Keratinocyte (primary cell): ENCODE data around the gene COL11A1. TPM values are rescaled to one million over a fixed set of nuclear protein-coding genes. Genes with fewer than 3 reads are reported as not detected.

Source experiments
- DNase-seq: peaks from one replicate; pipeline ENCODE4 v3.0.0-alpha.2; 2011; ENCODE audit warnings: low read depth, missing footprints, low spot score
- FAIRE-seq: peaks from 2 replicates; lab custom pipeline; 2011; peaks lifted over from hg19 to GRCh38; lab: Jason Lieb, UNC
- H2AFZ ChIP-seq: 2 replicates; pipeline ENCODE4 v1.6.0; 2012; ENCODE audit warnings: low read length, control low read depth, inconsistent platforms; ENCODE audit not compliant: control insufficient read depth
- H3K27ac ChIP-seq: 2 replicates; pipeline ENCODE4 v1.5.1; 2011; ENCODE audit warnings: low read length; ENCODE audit not compliant: control insufficient read depth, insufficient read depth
- H3K27me3 ChIP-seq: 3 replicates; pipeline ENCODE4 v1.6.0; 2011; ENCODE audit warnings: low read length; ENCODE audit not compliant: control insufficient read depth, insufficient read depth; ENCODE audit errors: extremely low read depth
- H3K36me3 ChIP-seq, 2 experiments: 2 replicates in 1 of 2; 3 replicates in 1 of 2; pipeline ENCODE4 v1.5.1; 2011; ENCODE audit warnings: low read length in 2 of 2, mild to moderate bottlenecking in 1 of 2; ENCODE audit not compliant: control insufficient read depth in 2 of 2, insufficient read depth in 2 of 2; ENCODE audit errors: extremely low read depth in 1 of 2
- H3K4me1 ChIP-seq: 3 replicates; pipeline ENCODE4 v1.5.1; 2011; ENCODE audit warnings: low read length; ENCODE audit not compliant: control insufficient read depth, insufficient read depth; ENCODE audit errors: extremely low read depth
- H3K4me2 ChIP-seq: 3 replicates; pipeline ENCODE4 v1.6.0; 2011; ENCODE audit warnings: low read depth, low read length; ENCODE audit not compliant: control insufficient read depth, insufficient read depth; ENCODE audit errors: extremely low read depth
- H3K4me3 ChIP-seq, 3 experiments: fragments of 200-600 bp in 1 of 3; sonication (generic) in 1 of 3; 2 replicates in 2 of 3; 3 replicates in 1 of 3; pipeline ENCODE4 v1.5.1; 2011 to 2016; ENCODE audit warnings: low read length in 3 of 3, mild to moderate bottlenecking in 3 of 3, control low read depth in 2 of 3, inconsistent platforms in 1 of 3, low read depth in 1 of 3, mixed read lengths in 1 of 3, mixed run types in 1 of 3, moderate library complexity in 1 of 3; ENCODE audit not compliant: control insufficient read depth in 2 of 3, insufficient read depth in 2 of 3; ENCODE audit errors: extremely low read depth in 1 of 3
- H3K79me2 ChIP-seq: 2 replicates; pipeline ENCODE4 v1.6.0; 2012; ENCODE audit warnings: low read length; ENCODE audit not compliant: control insufficient read depth, insufficient read depth
- H3K9ac ChIP-seq: 3 replicates; pipeline ENCODE4 v1.6.0; 2011; ENCODE audit warnings: low read length; ENCODE audit not compliant: control insufficient read depth, insufficient read depth; ENCODE audit errors: extremely low read depth
- H3K9me1 ChIP-seq: 3 replicates; pipeline ENCODE4 v1.6.0; 2011; ENCODE audit warnings: low read length; ENCODE audit not compliant: control insufficient read depth, insufficient read depth; ENCODE audit errors: extremely low read depth
- H3K9me3 ChIP-seq: 2 replicates; pipeline ENCODE4 v1.5.1; 2012; ENCODE audit warnings: low read depth, low read length; ENCODE audit not compliant: control insufficient read depth
- H4K20me1 ChIP-seq: 3 replicates; pipeline ENCODE4 v1.6.0; 2011; ENCODE audit warnings: low read length; ENCODE audit not compliant: control insufficient read depth, insufficient read depth; ENCODE audit errors: extremely low read depth
- CTCF ChIP-seq, 3 experiments: IDR thresholded peaks in 1 of 3; conservative IDR thresholded peaks in 1 of 3; optimal IDR thresholded peaks in 1 of 3; 2 replicates in 2 of 3; 3 replicates in 1 of 3; pipeline versions ENCODE3 to v1.5.1; 2011; ENCODE audit warnings: low read length in 3 of 3, mild to moderate bottlenecking in 3 of 3, moderate library complexity in 2 of 3, control low read depth in 1 of 3, inconsistent platforms in 1 of 3; ENCODE audit not compliant: insufficient read depth in 2 of 3; ENCODE audit errors: extremely low read depth in 1 of 3
- EZH2 ChIP-seq: IDR thresholded peaks from one replicate; pipeline ENCODE4 v1.6.1; 2012; ENCODE audit warnings: inconsistent platforms, mild to moderate bottlenecking, low read length, moderate library complexity
- dilution Hi-C: fragments of 300-500 bp; cut with MboI; formaldehyde crosslinking; loops from one replicate; pipeline ENCODE4 v1.7.0; 2020; ENCODE audit warnings: low sequenced_read_pairs; ENCODE audit not compliant: extremely low pct_ligation_motif_present
- polyA plus RNA-seq, 5 experiments: library from polyadenylated mRNA; depleted of rRNA in 3 of 5; stranded (reverse) in 3 of 5; stranded (forward) in 1 of 5; unstranded in 1 of 5; fragments of >200 nt; gene quantifications; 1 replicate in 1 of 5; 2 replicates in 3 of 5; 3 replicates in 1 of 5; pipeline versions ENCODE4 v1.2.1 to v1.2.3, GENCODE V29; 2011 to 2012; ENCODE audit warnings: missing spikeins in 2 of 5, low read depth in 1 of 5, low replicate concordance in 1 of 5

COL11A1 gene
- polyA plus RNA-seq, 1 donor (not counting 4 experiments of a cell fraction or from before 2014, with no cell fraction given): 0.37 TPM

GRCh38 chr1:103084181-103084580, 24.1 kb downstream of the COL11A1 start:
- H3K9me1 ChIP-seq: no peaks in the 10 kb centered on the region
- FAIRE-seq: no peak
- dilution Hi-C loops: no loop called here

GRCh38 chr1:103075316-103076000, 32.9 kb downstream of the COL11A1 start:
- Histone ChIP-seq H3K27me3 (no peaks in the 10 kb centered on the region), H3K79me2 (no peaks in the 10 kb centered on the region), H3K27ac (no peak overlapping the region), H3K9me1 (no peaks in the 10 kb centered on the region), H2AFZ (no peak overlapping the region), H3K9ac (no peak overlapping the region), H3K9me3 (no peaks in the 10 kb centered on the region), H3K4me3 (no peak overlapping the region), H3K4me1 (no peaks in the 10 kb centered on the region), H4K20me1 (no peaks in the 10 kb centered on the region), H3K36me3 (no peaks in the 10 kb centered on the region), H3K4me2 (no peak overlapping the region)
- no peak for TF ChIP-seq EZH2
- TF ChIP-seq CTCF (optimal IDR thresholded peaks at IDR 0.05 in 1 of 3, IDR thresholded peaks at IDR 0.05 in 1 of 3, conservative IDR thresholded peaks at IDR 0.05 in 1 of 3; ENCODE audit: extremely low read depth in 1 of 3, insufficient read depth in 2 of 3, low read length in 3 of 3): no peak
- no peak for FAIRE-seq
- no peak for DNase-seq
- dilution Hi-C loops: no loop called here

More at GRCh38 chr1:103084181-103084580, 24.1 kb downstream of the COL11A1 start:
- Histone ChIP-seq H3K9ac (no peak overlapping the region), H3K36me3 (no peaks in the 10 kb centered on the region), H3K4me2 (no peak overlapping the region), H4K20me1 (no peaks in the 10 kb centered on the region), H3K27ac (no peak overlapping the region), H3K4me1 (no peaks in the 10 kb centered on the region), H3K9me3 (no peaks in the 10 kb centered on the region), H3K79me2 (no peaks in the 10 kb centered on the region), H3K27me3 (no peaks in the 10 kb centered on the region), H3K4me3 (no peak overlapping the region), H2AFZ (no peak overlapping the region)
- TF ChIP-seq CTCF (optimal IDR thresholded peaks at IDR 0.05 in 1 of 3, IDR thresholded peaks at IDR 0.05 in 1 of 3, conservative IDR thresholded peaks at IDR 0.05 in 1 of 3; ENCODE audit: extremely low read depth in 1 of 3, insufficient read depth in 2 of 3, low read length in 3 of 3) (no peak), EZH2 (no peak)
- no peak for DNase-seq
